ENCODE measurements around the gene ZBTB12. TPM values are rescaled to one million over a fixed set of nuclear protein-coding genes. Genes with fewer than 3 reads are reported as not detected.

Gene ZBTB12
- total and polyA plus RNA-seq, 9 of the 15 experiments (the other 6 are each of a cell fraction or from before 2014, with no cell fraction given): 0.03 to 12.4 (median 5.8) TPM; not detected in 1

- Histone ChIP-seq H3K79me2 (ENCODE audit: control insufficient read depth, insufficient read depth, low read length) (no peaks in the 10 kb centered on the region), H3K9me1 (ENCODE audit: control insufficient read depth, insufficient read depth, low read length) (no peaks in the 10 kb centered on the region), H3K9ac (ENCODE audit: insufficient read depth in 1 of 2, low read depth in 2 of 2, low read length in 2 of 2) (peak overlapping the region in 1 of 2 experiments; percentile 55; a peak in 1 of 4 replicates), H3K4me1 (replicated peaks in 1 of 2; ENCODE audit: control insufficient read depth in 2 of 2, insufficient read depth in 2 of 2, low read length in 2 of 2) (peaks cover 0 to 31% of the 10 kb centered on the region in 2 experiments; a peak in 3 of 5 replicates), H3K36me3 (ENCODE audit: control insufficient read depth, insufficient read depth, low read length) (peaks cover 45% of the 10 kb centered on the region; the same call in 2 of the 3 replicates), H3K4me3 (no peak overlapping the region), H3K9me3 (replicated peaks; ENCODE audit: control insufficient read depth, insufficient read depth, low read depth, low read length) (no peaks in the 10 kb centered on the region), H4K20me1 (replicated peaks; ENCODE audit: control insufficient read depth, insufficient read depth, low read length) (no peaks in the 10 kb centered on the region), H3K27me3 (ENCODE audit: control insufficient read depth in 2 of 2, insufficient read depth in 2 of 2, low read length in 2 of 2) (no peaks in the 10 kb centered on the region), H3K4me2 (ENCODE audit: insufficient read depth, low read length) (no peak overlapping the region), H3K27ac (ENCODE audit: extremely low read depth, low read depth, low read length) (no peak overlapping the region), H2AFZ (ENCODE audit: low read depth, low read length) (no peak overlapping the region)
- ATAC-seq: no peak
- POLR2A ChIA-PET: interaction anchor here (1.7 kb wide), 1 partner anchor 44 kb away, joined by 4 read pairs; no protein-coding TSS in a partner anchor
- intact Hi-C loops (cut with micrococcal nuclease): no loop called here
- TF ChIP-seq HOXB6 (CRISPR knock-in tag; IDR thresholded peaks at IDR 0.05; ENCODE audit: borderline replicate concordance): no peak
- TF ChIP-seq POLR2A (conservative IDR thresholded peaks at IDR 0.05): 0 out of 2 replicates have a peak, but pooled peaks have one; percentile 26
- BruUV-seq (replicated peaks): no TSS peak
- 47% methylated on average over 13 of the region's 13 CpGs for WGBS (ENCODE audit: insufficient coverage, low coverage, missing lambda C conversion rate)
- CTCF ChIA-PET (ENCODE audit: low intra/inter-chr PET ratio): no interaction called here
- no peak for DNase-seq (ENCODE audit: extremely low read depth in 1 of 4, low spot score in 3 of 4)
- peak; percentile 71 for FAIRE-seq
- in situ Hi-C loops (cut with MboI): no loop called here
These were observed 22.7 kb downstream of the ZBTB12 start for GRCh38 chr6:31879143-31879542.

DNA sequence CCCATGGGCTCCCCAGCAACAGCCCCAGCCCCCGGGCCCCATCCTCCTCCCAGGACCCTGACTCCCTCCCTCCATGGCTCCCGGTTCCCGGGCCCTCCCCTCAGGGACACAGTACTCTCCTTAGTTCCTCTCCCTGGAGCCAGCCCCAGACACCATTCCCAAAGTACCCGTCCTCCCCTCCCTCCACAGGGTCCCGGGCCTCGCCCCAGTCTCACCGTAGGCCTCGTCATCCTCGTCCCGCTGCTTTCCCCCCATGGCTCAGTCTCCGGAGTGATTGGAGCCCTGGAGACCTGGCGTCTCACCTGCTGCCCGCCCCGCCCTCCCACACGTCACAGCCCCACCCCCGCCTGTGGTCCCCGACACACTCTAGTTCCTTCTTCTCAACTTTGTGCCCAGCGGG is 23.2 kb downstream of the ZBTB12 start, which contains the start of gene SLC44A4:
SLC44A4 (minus strand) TSS at position 272 of the 400 bp plus-strand sequence; CDS start at position 255, 17 bp downstream.
- peak; percentile 53 for TF ChIP-seq POLR2G (IDR thresholded peaks at IDR 0.05; ENCODE audit: low read depth, low read length)
- TF ChIP-seq CCNT2 (IDR thresholded peaks at IDR 0.05; ENCODE audit: borderline replicate concordance, extremely low read depth, insufficient read length, low read depth, low read length): no peak
- H3K4me2 ChIP-seq (ENCODE audit: insufficient read depth, low read length): no peak within 1 kb of the TSS
- ChIA-PET CTCF (ENCODE audit: low intra/inter-chr PET ratio) (no interaction called here), POLR2A (no interaction called here)
- peaks cover 0 to 31% of the 10 kb centered on the region in 2 experiments; a peak in 3 of 5 replicates for H3K4me1 ChIP-seq (replicated peaks in 1 of 2; ENCODE audit: control insufficient read depth in 2 of 2, insufficient read depth in 2 of 2, low read length in 2 of 2)
- H3K9me3 ChIP-seq (replicated peaks; ENCODE audit: control insufficient read depth, insufficient read depth, low read depth, low read length): no peaks in the 10 kb centered on the region
- no peaks in the 10 kb centered on the region for H3K9me1 ChIP-seq (ENCODE audit: control insufficient read depth, insufficient read depth, low read length)
- no peaks in the 10 kb centered on the region for H4K20me1 ChIP-seq (replicated peaks; ENCODE audit: control insufficient read depth, insufficient read depth, low read length)
- H3K4me3 ChIP-seq: no peak within 1 kb of the TSS
- in situ Hi-C loops (cut with MboI): no loop called here
- FAIRE-seq: no peak
- intact Hi-C loops (cut with micrococcal nuclease): no loop called here
- peak within 1 kb of the TSS in 1 of 2 experiments; percentile 80; a peak in 2 of 4 replicates for H3K9ac ChIP-seq (ENCODE audit: insufficient read depth in 1 of 2, low read depth in 2 of 2, low read length in 2 of 2)
- H3K27ac ChIP-seq (ENCODE audit: extremely low read depth, low read depth, low read length): no peak within 1 kb of the TSS
- BruUV-seq (replicated peaks): no TSS peak
- DNase-seq (ENCODE audit: extremely low read depth in 1 of 4, low spot score in 3 of 4): peak in 2 of 4 experiments; percentile 39 to 47
- 64% methylated on average over 8 of the region's 18 CpGs for whole genome bisulfite sequencing (ENCODE audit: insufficient coverage, low coverage, missing lambda C conversion rate)
- peaks cover 41% of the 10 kb centered on the region; the same call in 2 of the 3 replicates for H3K36me3 ChIP-seq (ENCODE audit: control insufficient read depth, insufficient read depth, low read length)
- ATAC-seq: no peak
- no peaks in the 10 kb centered on the region for H3K79me2 ChIP-seq (ENCODE audit: control insufficient read depth, insufficient read depth, low read length)
- H2AFZ ChIP-seq (ENCODE audit: low read depth, low read length): peak within 1 kb of the TSS; percentile 71; the same call in 1 of the 2 replicates
- no peaks in the 10 kb centered on the region for H3K27me3 ChIP-seq (ENCODE audit: control insufficient read depth in 2 of 2, insufficient read depth in 2 of 2, low read length in 2 of 2)
